ENCODE data around the gene MRPL4.

DNA sequence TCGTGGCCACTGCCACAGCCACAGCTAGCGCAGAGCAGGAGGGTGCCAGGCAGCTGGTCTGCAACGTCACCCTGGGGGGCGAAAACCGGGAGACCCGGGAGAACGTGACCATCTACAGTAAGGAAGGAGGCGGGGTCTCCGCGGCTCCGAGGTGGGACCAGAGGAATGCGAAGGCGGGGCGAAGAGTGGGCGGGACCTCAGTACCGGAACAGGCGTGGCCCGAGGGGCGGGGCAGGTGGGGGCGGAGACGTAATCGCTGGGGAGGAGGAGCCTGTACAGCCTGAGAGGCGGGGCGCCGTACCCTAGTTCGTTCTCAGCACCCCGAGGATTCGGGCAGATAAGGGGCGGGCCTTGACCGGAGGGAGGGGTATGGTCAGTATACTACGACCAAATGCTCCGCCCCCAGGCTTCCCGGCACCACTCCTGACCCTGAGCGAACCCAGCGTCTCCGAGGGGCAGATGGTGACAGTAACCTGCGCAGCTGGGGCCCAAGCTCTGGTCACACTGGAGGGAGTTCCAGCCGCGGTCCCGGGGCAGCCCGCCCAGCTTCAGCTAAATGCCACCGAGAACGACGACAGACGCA, 40.3 kb downstream of the MRPL4 start:
- TF ChIP-seq CTCF (optimal IDR thresholded peaks at IDR 0.05 in 1 of 3, IDR thresholded peaks at IDR 0.05 in 1 of 3, conservative IDR thresholded peaks at IDR 0.05 in 1 of 3; ENCODE audit: extremely low read depth in 1 of 3, insufficient read depth in 2 of 3, low read length in 3 of 3) = no peak
- no peak for TF ChIP-seq EZH2 (IDR thresholded peaks at IDR 0.05; ENCODE audit: low read length)
